ENCODE data around the gene H2BW1.

The H2BW1 gene

GRCh38 chrX:104013606-104014005 is at the start of gene H2BW1:
Gene H2BW1, minus strand, starts transcription at chrX:104013708. Its CDS starts 132 bp downstream, at chrX:104013576.
- Histone ChIP-seq H3K27ac (ENCODE audit: extremely low read depth, low read depth, low read length) (no peak within 1 kb of the TSS), H3K9me3 (ENCODE audit: control insufficient read depth, insufficient read depth, low read depth, low read length) (no peaks in the 10 kb centered on the region), H3K36me3 (ENCODE audit: control insufficient read depth in 2 of 2, insufficient read depth in 1 of 2, low read length in 2 of 2) (no peaks in the 10 kb centered on the region), H3K4me1 (ENCODE audit: control insufficient read depth, insufficient read depth, low read length) (no peaks in the 10 kb centered on the region), H3K4me3 (ENCODE audit: low read depth, low read length) (no peak within 1 kb of the TSS)
- no peak for TF ChIP-seq ZNF701 (tag by site-specific recombination; IDR thresholded peaks at IDR 0.05)
- no peak for TF ChIP-seq ZNF354C (tag by site-specific recombination; IDR thresholded peaks at IDR 0.05; ENCODE audit: borderline replicate concordance, low read depth)
- no peak for TF ChIP-seq ZNF391 (tag by site-specific recombination; IDR thresholded peaks at IDR 0.05; ENCODE audit: borderline replicate concordance, low read depth)
- no peak for TF ChIP-seq ZNF704 (tag by site-specific recombination; IDR thresholded peaks at IDR 0.05)
- TF ChIP-seq PRDM2 (tag by site-specific recombination; IDR thresholded peaks at IDR 0.05; ENCODE audit: borderline replicate concordance): no peak
- no peak for TF ChIP-seq ZNF114 (tag by site-specific recombination; IDR thresholded peaks at IDR 0.05)
- no peak for TF ChIP-seq ZNF585B (tag by site-specific recombination; IDR thresholded peaks at IDR 0.05)
- no peak for TF ChIP-seq ZNF76 (tag by site-specific recombination; IDR thresholded peaks at IDR 0.05; ENCODE audit: borderline replicate concordance, low read depth)
- TF ChIP-seq PRDM4 (tag by site-specific recombination; IDR thresholded peaks at IDR 0.05): no peak
- TF ChIP-seq TRIM28 (IDR thresholded peaks at IDR 0.05; ENCODE audit: borderline replicate concordance, low read length): no peak
- TF ChIP-seq ZBTB11 (tag by site-specific recombination; conservative IDR thresholded peaks at IDR 0.05; ENCODE audit: low read depth): no peak
- no peak for TF ChIP-seq EGR2 (tag by site-specific recombination; IDR thresholded peaks at IDR 0.05; ENCODE audit: low read depth)
- TF ChIP-seq MZF1 (tag by site-specific recombination; IDR thresholded peaks at IDR 0.05; ENCODE audit: borderline replicate concordance): no peak
- TF ChIP-seq PBX3 (CRISPR knock-in tag; IDR thresholded peaks at IDR 0.05): no peak
- no peak for TF ChIP-seq ZNF518A (tag by site-specific recombination; conservative IDR thresholded peaks at IDR 0.05; ENCODE audit: low read depth)
- TF ChIP-seq ZNF521 (tag by site-specific recombination; IDR thresholded peaks at IDR 0.05): no peak
- no peak for TF ChIP-seq ZNF362 (tag by site-specific recombination; IDR thresholded peaks at IDR 0.05)
- ChIA-PET CTCF (no interaction called here), POLR2A (no interaction called here)
